SH-SY5Y (cell line): ENCODE measurements around the gene DRC3.

Experiments used
- GATA2 ChIP-seq: IDR thresholded peaks from 2 replicates; pipeline ENCODE4 v1.6.1; 2011; ENCODE audit warnings: mild to moderate bottlenecking, low read depth, low read length
- GATA3 ChIP-seq: IDR thresholded peaks from 2 replicates; pipeline ENCODE4 v1.6.1; 2011; ENCODE audit warnings: low read depth, mild to moderate bottlenecking, low read length, moderate library complexity

DNA sequence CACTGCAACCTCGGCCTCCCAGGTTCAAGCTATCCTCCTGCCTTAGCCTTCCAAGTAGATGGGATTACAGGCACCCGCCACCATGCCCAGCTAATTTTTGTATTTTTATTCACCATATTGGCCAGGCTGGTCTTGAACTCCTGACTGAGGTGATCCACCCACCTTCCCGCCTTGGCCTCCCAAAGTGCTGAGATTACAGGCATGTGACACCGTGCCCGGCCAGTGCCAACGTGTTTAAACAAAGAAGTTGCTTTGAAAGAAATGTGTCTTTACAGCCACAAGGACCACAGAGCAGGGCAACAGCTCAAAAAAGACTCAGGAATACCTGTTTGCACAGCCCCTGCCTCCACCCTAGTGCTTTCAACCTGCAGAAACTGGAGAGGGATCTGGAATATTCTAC, 41.3 kb downstream of the DRC3 start:
- no peak for TF ChIP-seq GATA2
- TF ChIP-seq GATA3 = no peak
